Measurements from ENCODE around the gene INPP5B. TPM values are rescaled to one million over a fixed set of nuclear protein-coding genes. Genes with fewer than 3 reads are reported as not detected.
"Not testable (repeated sequence)": the region's sequence is repeated elsewhere in the genome, so short reads cannot be mapped to it uniquely, and the experiment has no call there.

Gene INPP5B
- total and polyA plus RNA-seq, 2 donors = 23.1 to 24.8 TPM

DNA sequence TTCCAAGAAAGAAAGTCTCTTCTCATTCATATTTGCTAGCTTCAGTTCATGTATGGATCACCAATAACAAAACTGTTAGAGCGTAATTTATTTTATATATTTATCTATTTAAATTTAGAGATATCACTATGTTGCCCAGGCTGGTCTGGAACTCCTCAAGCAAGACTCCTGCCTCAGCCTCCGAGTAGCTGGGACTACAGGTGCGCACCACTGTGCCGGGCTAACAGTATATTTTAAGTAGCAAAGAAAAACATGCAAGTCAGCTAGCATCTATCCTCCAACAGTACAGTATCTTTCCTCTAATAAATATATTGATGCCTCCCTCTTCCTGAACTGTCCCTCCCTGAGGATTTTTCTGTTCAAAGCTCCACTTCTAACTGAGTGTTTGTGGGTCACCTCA, 21.5 kb downstream of the INPP5B start:
- no peak for DNase-seq (ENCODE audit: low read depth in 6 of 9, low spot score in 9 of 9)
- peaks cover 0 to 3% of the 10 kb centered on the region in 2 donors for H3K36me3 ChIP-seq (ENCODE audit: control insufficient read depth in 2 of 2, insufficient read depth in 2 of 2, low read length in 1 of 2)
- peak overlapping the region in 1 of 2 donors; percentile 83 for H3K27ac ChIP-seq (ENCODE audit: low read depth in 1 of 2, low read length in 1 of 2)

GRCh38 chr1:37923551-37923889, 23.3 kb downstream of the INPP5B start:
- Histone ChIP-seq H3K27ac (ENCODE audit: low read depth in 1 of 2, low read length in 1 of 2) (peak overlapping the region in 1 of 2 donors; percentile 73), H3K4me3 (ENCODE audit: low read length in 2 of 2) (no peak overlapping the region), H3K27me3 (ENCODE audit: control insufficient read depth in 2 of 2, insufficient read depth in 1 of 2, low read length in 1 of 2) (no peaks in the 10 kb centered on the region), H3K9me3 (ENCODE audit: control insufficient read depth in 2 of 2, insufficient read depth in 1 of 2, low read length in 1 of 2) (no peaks in the 10 kb centered on the region), H3K36me3 (ENCODE audit: control insufficient read depth in 2 of 2, insufficient read depth in 2 of 2, low read length in 1 of 2) (peaks cover 0 to 3% of the 10 kb centered on the region in 2 donors), H3K4me1 (ENCODE audit: control insufficient read depth in 2 of 2, insufficient read depth in 2 of 2, low read length in 2 of 2) (peaks cover 12 to 27% of the 10 kb centered on the region in 2 donors)
- DNase-seq (ENCODE audit: low read depth in 6 of 9, low spot score in 9 of 9) = no peak
- WGBS = 96% methylated on average over 3 of the region's 3 CpGs

More for the DNA sequence above, 21.5 kb downstream of the INPP5B start:
- no peaks in the 10 kb centered on the region for H3K9me3 ChIP-seq (ENCODE audit: control insufficient read depth in 2 of 2, insufficient read depth in 1 of 2, low read length in 1 of 2)
- H3K27me3 ChIP-seq (ENCODE audit: control insufficient read depth in 2 of 2, insufficient read depth in 1 of 2, low read length in 1 of 2) = no peaks in the 10 kb centered on the region
- no peak overlapping the region for H3K4me3 ChIP-seq (ENCODE audit: low read length in 2 of 2)
- WGBS = 71% methylated on average over 4 of the region's 4 CpGs
- peaks cover 14 to 32% of the 10 kb centered on the region in 2 donors for H3K4me1 ChIP-seq (ENCODE audit: control insufficient read depth in 2 of 2, insufficient read depth in 2 of 2, low read length in 2 of 2)

GRCh38 chr1:37922767-37923550, 23.9 kb downstream of the INPP5B start:
- Histone ChIP-seq H3K4me3 (ENCODE audit: low read length in 2 of 2) (no peak overlapping the region), H3K9me3 (ENCODE audit: control insufficient read depth in 2 of 2, insufficient read depth in 1 of 2, low read length in 1 of 2) (no peaks in the 10 kb centered on the region), H3K27me3 (ENCODE audit: control insufficient read depth in 2 of 2, insufficient read depth in 1 of 2, low read length in 1 of 2) (no peaks in the 10 kb centered on the region), H3K36me3 (ENCODE audit: control insufficient read depth in 2 of 2, insufficient read depth in 2 of 2, low read length in 1 of 2) (peaks cover 0 to 3% of the 10 kb centered on the region in 2 donors), H3K27ac (ENCODE audit: low read depth in 1 of 2, low read length in 1 of 2) (peak overlapping the region; percentile 46 to 73), H3K4me1 (ENCODE audit: control insufficient read depth in 2 of 2, insufficient read depth in 2 of 2, low read length in 2 of 2) (peaks cover 12 to 27% of the 10 kb centered on the region in 2 donors)
- peak in 1 of 9 donors; percentile 57 for DNase-seq (ENCODE audit: low read depth in 6 of 9, low spot score in 9 of 9)
- WGBS = 38% methylated on average over 4 of the region's 4 CpGs

- WGBS = 92% methylated on average over 1 of the region's 1 CpG
- Histone ChIP-seq H3K4me3 (ENCODE audit: low read length in 2 of 2) (no peak overlapping the region), H3K27me3 (ENCODE audit: control insufficient read depth in 2 of 2, insufficient read depth in 1 of 2, low read length in 1 of 2) (no peaks in the 10 kb centered on the region), H3K27ac (ENCODE audit: low read depth in 1 of 2, low read length in 1 of 2) (no peak overlapping the region), H3K36me3 (ENCODE audit: control insufficient read depth in 2 of 2, insufficient read depth in 2 of 2, low read length in 1 of 2) (peaks cover 0 to 3% of the 10 kb centered on the region in 2 donors), H3K4me1 (ENCODE audit: control insufficient read depth in 2 of 2, insufficient read depth in 2 of 2, low read length in 2 of 2) (peaks cover 0 to 9% of the 10 kb centered on the region in 2 donors), H3K9me3 (ENCODE audit: control insufficient read depth in 2 of 2, insufficient read depth in 1 of 2, low read length in 1 of 2) (no peaks in the 10 kb centered on the region)
- DNase-seq (ENCODE audit: low read depth in 6 of 9, low spot score in 9 of 9) = no peak
Measured at GRCh38 chr1:37919277-37919676, 27.6 kb downstream of the INPP5B start.

DNA sequence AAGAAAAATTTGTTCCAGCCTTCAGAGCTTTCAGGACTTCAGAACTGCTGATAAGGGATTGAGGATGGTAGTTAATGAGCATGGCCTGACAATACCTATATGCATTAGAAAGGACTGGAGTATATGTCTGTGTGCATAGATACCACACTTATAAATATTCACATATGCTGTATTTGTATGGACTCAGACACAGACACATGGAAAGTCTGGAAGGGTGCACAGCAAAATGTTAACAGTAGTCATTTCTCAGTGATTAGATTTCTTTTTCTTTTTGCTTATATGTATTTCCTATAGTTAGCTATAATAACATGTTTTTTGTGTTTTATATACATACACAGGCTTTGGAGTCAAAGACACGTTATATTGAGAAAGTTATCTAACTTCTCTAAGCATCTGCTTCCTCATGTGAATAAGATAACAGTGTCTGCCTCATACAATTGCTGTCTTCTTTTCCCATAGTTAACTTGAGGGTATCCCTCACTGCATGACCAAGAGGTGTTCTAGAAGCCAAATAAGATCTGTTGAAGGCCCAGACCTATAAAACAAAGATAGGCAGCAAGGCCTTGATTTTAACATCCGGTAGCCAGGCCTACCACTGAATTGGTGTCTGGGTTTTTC, 31.3 kb downstream of the INPP5B start:
- H3K27me3 ChIP-seq (ENCODE audit: control insufficient read depth in 2 of 2, insufficient read depth in 1 of 2, low read length in 1 of 2) = no peaks in the 10 kb centered on the region
- no peak overlapping the region for H3K27ac ChIP-seq (ENCODE audit: low read depth in 1 of 2, low read length in 1 of 2)
- H3K9me3 ChIP-seq (ENCODE audit: control insufficient read depth in 2 of 2, insufficient read depth in 1 of 2, low read length in 1 of 2) = peaks cover 0 to 6% of the 10 kb centered on the region in 2 donors
- no peaks in the 10 kb centered on the region for H3K4me1 ChIP-seq (ENCODE audit: control insufficient read depth in 2 of 2, insufficient read depth in 2 of 2, low read length in 2 of 2)
- H3K4me3 ChIP-seq (ENCODE audit: low read length in 2 of 2) = no peak overlapping the region
- no peaks in the 10 kb centered on the region for H3K36me3 ChIP-seq (ENCODE audit: control insufficient read depth in 2 of 2, insufficient read depth in 2 of 2, low read length in 1 of 2)
- DNase-seq (ENCODE audit: low read depth in 6 of 9, low spot score in 9 of 9) = no peak
- 98% methylated on average over 2 of the region's 2 CpGs for WGBS

DNA sequence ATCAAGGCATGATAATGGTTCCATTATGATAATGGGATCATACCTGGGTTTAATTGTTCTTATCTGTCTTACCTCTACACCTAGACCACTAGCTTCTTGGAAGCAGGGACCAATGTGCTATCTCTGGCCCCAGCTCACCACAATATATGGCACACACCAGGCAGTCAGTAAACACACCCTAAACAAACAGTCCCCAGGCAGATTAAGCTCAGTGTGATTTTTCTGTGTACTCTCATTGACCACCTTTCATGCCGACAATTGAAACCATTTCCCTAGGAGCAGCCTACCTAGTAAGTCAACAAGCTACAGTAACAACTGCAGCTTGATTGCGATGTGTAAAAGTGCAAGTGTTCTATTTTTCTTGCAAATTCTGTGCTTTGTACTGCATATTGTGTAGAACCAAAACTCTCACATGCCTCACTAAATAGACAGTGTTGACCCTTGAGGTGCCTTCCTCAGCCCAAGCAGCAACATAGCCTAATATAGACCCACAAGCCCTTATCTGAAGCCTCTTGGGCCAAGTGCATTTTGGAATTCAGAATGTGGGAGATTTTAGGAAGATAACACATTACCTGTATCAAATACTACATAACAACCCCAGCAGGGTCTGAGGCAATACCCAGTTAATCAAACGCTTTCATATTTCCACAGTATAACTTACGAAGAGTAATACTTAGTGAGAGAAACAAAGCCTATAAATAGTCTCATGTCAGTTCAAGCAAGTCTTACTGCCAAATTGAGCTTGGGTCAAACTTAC, 32.0 kb downstream of the INPP5B start:
- no peaks in the 10 kb centered on the region for H3K4me1 ChIP-seq (ENCODE audit: control insufficient read depth in 2 of 2, insufficient read depth in 2 of 2, low read length in 2 of 2)
- H3K9me3 ChIP-seq (ENCODE audit: control insufficient read depth in 2 of 2, insufficient read depth in 1 of 2, low read length in 1 of 2) = peaks cover 0 to 6% of the 10 kb centered on the region in 2 donors
- no peak for DNase-seq (ENCODE audit: low read depth in 6 of 9, low spot score in 9 of 9)
- H3K36me3 ChIP-seq (ENCODE audit: control insufficient read depth in 2 of 2, insufficient read depth in 2 of 2, low read length in 1 of 2) = no peaks in the 10 kb centered on the region
- 97% methylated on average over 4 of the region's 4 CpGs for WGBS
- no peak overlapping the region for H3K27ac ChIP-seq (ENCODE audit: low read depth in 1 of 2, low read length in 1 of 2)
- H3K4me3 ChIP-seq (ENCODE audit: low read length in 2 of 2) = no peak overlapping the region
- H3K27me3 ChIP-seq (ENCODE audit: control insufficient read depth in 2 of 2, insufficient read depth in 1 of 2, low read length in 1 of 2) = no peaks in the 10 kb centered on the region

DNA sequence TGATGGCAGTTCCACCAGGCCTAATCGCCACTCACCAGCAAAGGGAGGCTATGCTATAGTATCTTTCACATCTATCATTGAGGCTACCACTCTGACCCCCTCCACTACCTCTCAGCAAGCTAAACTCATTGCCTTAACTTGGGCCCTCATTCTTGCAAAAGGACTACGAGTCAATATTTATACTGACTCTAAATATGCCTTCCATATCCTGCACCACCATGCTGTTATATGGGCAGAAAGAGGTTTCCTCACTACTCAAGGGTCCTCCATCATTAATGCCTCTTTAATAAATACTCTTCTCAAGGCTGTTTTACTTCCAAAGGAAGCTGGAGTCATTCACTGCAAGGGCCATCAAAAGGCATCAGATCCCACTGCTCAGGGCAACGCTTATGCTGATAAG, 35.4 kb downstream of the INPP5B start:
- not testable (repeated sequence) for H3K36me3 ChIP-seq (ENCODE audit: control insufficient read depth in 2 of 2, insufficient read depth in 2 of 2, low read length in 1 of 2); H3K4me1 ChIP-seq (ENCODE audit: control insufficient read depth in 2 of 2, insufficient read depth in 2 of 2, low read length in 2 of 2)
- 96% methylated on average over 3 of the region's 3 CpGs for WGBS

DNA sequence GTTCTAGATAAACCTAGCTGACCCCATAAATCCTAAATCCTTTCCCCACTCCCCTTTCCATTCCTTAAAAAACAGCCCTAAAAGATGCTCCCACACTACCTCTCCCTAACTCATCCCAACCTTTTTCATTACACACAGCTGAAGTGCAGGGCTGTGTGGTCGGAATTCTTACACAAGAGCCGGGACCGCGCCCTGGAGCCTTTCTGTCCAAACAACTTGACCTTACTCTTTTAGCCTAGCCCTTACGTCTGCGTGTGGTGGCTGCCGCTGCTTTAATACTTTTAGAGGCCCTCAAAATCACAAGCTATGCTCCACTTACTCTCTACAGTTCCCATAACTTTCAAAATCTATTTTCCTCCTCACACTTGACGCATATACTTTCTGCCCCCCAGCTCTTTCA, 36.0 kb downstream of the INPP5B start:
- WGBS = 74% methylated on average over 8 of the region's 8 CpGs
- H3K27me3 ChIP-seq (ENCODE audit: control insufficient read depth in 2 of 2, insufficient read depth in 1 of 2, low read length in 1 of 2); H3K36me3 ChIP-seq (ENCODE audit: control insufficient read depth in 2 of 2, insufficient read depth in 2 of 2, low read length in 1 of 2); H3K27ac ChIP-seq (ENCODE audit: low read depth in 1 of 2, low read length in 1 of 2); H3K4me3 ChIP-seq (ENCODE audit: low read length in 2 of 2); DNase-seq (ENCODE audit: low read depth in 6 of 9, low spot score in 9 of 9); H3K4me1 ChIP-seq (ENCODE audit: control insufficient read depth in 2 of 2, insufficient read depth in 2 of 2, low read length in 2 of 2): not testable (repeated sequence)
- H3K9me3 ChIP-seq (ENCODE audit: control insufficient read depth in 2 of 2, insufficient read depth in 1 of 2, low read length in 1 of 2) = peaks cover 0 to 11% of the 10 kb centered on the region in 2 donors

More for the DNA sequence above, 35.4 kb downstream of the INPP5B start:
- not testable (repeated sequence) for H3K27me3 ChIP-seq (ENCODE audit: control insufficient read depth in 2 of 2, insufficient read depth in 1 of 2, low read length in 1 of 2); H3K4me3 ChIP-seq (ENCODE audit: low read length in 2 of 2); H3K9me3 ChIP-seq (ENCODE audit: control insufficient read depth in 2 of 2, insufficient read depth in 1 of 2, low read length in 1 of 2); DNase-seq (ENCODE audit: low read depth in 6 of 9, low spot score in 9 of 9); H3K27ac ChIP-seq (ENCODE audit: low read depth in 1 of 2, low read length in 1 of 2)

DNA sequence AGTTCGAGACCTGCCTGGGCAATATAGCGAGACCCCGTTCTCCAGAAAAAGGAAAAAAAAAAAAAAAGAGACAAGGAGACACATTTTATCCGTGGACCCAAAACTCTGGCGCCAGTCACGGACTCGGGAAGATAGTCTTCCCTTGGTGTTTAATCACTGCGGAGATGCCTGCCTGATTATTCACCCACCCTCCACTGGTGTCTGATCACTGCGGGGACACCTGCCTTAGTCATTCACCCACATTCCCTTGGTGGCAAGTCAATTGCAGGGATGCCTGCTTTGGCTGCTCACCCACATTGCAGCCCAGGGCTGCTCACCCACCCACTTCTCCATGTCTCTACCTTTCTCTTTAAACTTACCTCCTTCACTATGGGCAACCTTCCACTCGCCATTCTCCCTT, 38.3 kb downstream of the INPP5B start:
- 97% methylated on average over 10 of the region's 10 CpGs for WGBS
- not testable (repeated sequence) for H3K27me3 ChIP-seq (ENCODE audit: control insufficient read depth in 2 of 2, insufficient read depth in 1 of 2, low read length in 1 of 2); H3K4me1 ChIP-seq (ENCODE audit: control insufficient read depth in 2 of 2, insufficient read depth in 2 of 2, low read length in 2 of 2); H3K27ac ChIP-seq (ENCODE audit: low read depth in 1 of 2, low read length in 1 of 2); H3K4me3 ChIP-seq (ENCODE audit: low read length in 2 of 2); DNase-seq (ENCODE audit: low read depth in 6 of 9, low spot score in 9 of 9); H3K36me3 ChIP-seq (ENCODE audit: control insufficient read depth in 2 of 2, insufficient read depth in 2 of 2, low read length in 1 of 2)
- peaks cover 0 to 15% of the 10 kb centered on the region in 2 donors for H3K9me3 ChIP-seq (ENCODE audit: control insufficient read depth in 2 of 2, insufficient read depth in 1 of 2, low read length in 1 of 2)
